SK-N-SH (cell line): ENCODE measurements around the gene UBE2D4. TPM values are rescaled to one million over a fixed set of nuclear protein-coding genes. Genes with fewer than 3 reads are reported as not detected.
"Not testable (repeated sequence)": the region's sequence is repeated elsewhere in the genome, so short reads cannot be mapped to it uniquely, and the experiment has no call there.

Source experiments
- CTCF ChIA-PET: fragments of 300-600, 350-600 bp; formaldehyde crosslinking; extraction: SDS; loops from one replicate; lab custom pipeline; 2021; lab: Yijun Ruan, JAX
- POLR2A ChIA-PET: fragments of 350-600 bp; sonication (Branson Sonifier 250); formaldehyde crosslinking; extraction: SDS; loops from one replicate; lab custom pipeline; 2020; ENCODE audit warnings: antibody characterized with exemption, inconsistent platforms; lab: Yijun Ruan, JAX
- DNase-seq: peaks from one replicate; pipeline ENCODE4 v3.0.0; 2012
- H2AFZ ChIP-seq: fragments of 200-600 bp; sonication (generic); 2 replicates; pipeline ENCODE4 v1.8.1; 2016; ENCODE audit warnings: antibody characterized with exemption, mild to moderate bottlenecking, low read depth
- H3F3A ChIP-seq: fragments of 200-600 bp; sonication (generic); replicated peaks from 2 replicates; pipeline ENCODE3; 2016; ENCODE audit warnings: antibody characterized with exemption, mild to moderate bottlenecking; ENCODE audit not compliant: insufficient read depth
- H3K27ac ChIP-seq, 2 experiments: fragments of 200-500 bp in 1 of 2; fragments of 200-600 bp in 1 of 2; sonication (Bioruptor generic) in 1 of 2; sonication (generic), shearing (Covaris generic) in 1 of 2; 2 replicates each; pipeline versions ENCODE4 v1.5.1 to v1.6.1; 2014 to 2016; ENCODE audit warnings: low read depth in 2 of 2, inconsistent platforms in 1 of 2, low read length in 1 of 2, mild to moderate bottlenecking in 1 of 2, mixed read lengths in 1 of 2
- H3K27me3 ChIP-seq: fragments of 200-600 bp; sonication (generic), shearing (Covaris generic); 2 replicates; pipeline ENCODE4 v1.6.1; 2016; ENCODE audit warnings: mixed run types; ENCODE audit not compliant: insufficient read depth
- H3K36me3 ChIP-seq, 2 experiments: fragments of 200-500 bp in 1 of 2; fragments of 200-600 bp in 1 of 2; sonication (Bioruptor generic) in 1 of 2; sonication (generic) in 1 of 2; replicated peaks in 1 of 2; 2 replicates each; pipeline versions ENCODE3 to v1.5.1; 2014 to 2016; ENCODE audit warnings: low read length in 1 of 2, mild to moderate bottlenecking in 1 of 2; ENCODE audit not compliant: insufficient read depth in 2 of 2, control insufficient read depth in 1 of 2
- H3K4me1 ChIP-seq, 2 experiments: fragments of 200-500 bp in 1 of 2; fragments of 200-600 bp in 1 of 2; sonication (Bioruptor generic) in 1 of 2; sonication (generic), shearing (Covaris generic) in 1 of 2; 2 replicates each; pipeline versions ENCODE4 v1.5.1 to v1.6.1; 2014 to 2016; ENCODE audit warnings: low read depth in 1 of 2, low read length in 1 of 2, mixed run types in 1 of 2; ENCODE audit not compliant: insufficient read depth in 2 of 2, control insufficient read depth in 1 of 2
- H3K4me2 ChIP-seq: fragments of 200-600 bp; sonication (generic), shearing (Covaris generic); 2 replicates; pipeline ENCODE4 v1.6.1; 2017; ENCODE audit warnings: mixed run types
- H3K4me3 ChIP-seq, 2 experiments: fragments of 200-500 bp in 1 of 2; fragments of 200-600 bp in 1 of 2; sonication (Bioruptor generic) in 1 of 2; sonication (generic), shearing (Covaris generic) in 1 of 2; 2 replicates each; pipeline versions ENCODE4 v1.5.1 to v1.8.1; 2014 to 2016; ENCODE audit warnings: low read depth in 2 of 2, inconsistent platforms in 1 of 2, low read length in 1 of 2, mild to moderate bottlenecking in 1 of 2, mixed read lengths in 1 of 2, moderate library complexity in 1 of 2
- H3K79me2 ChIP-seq: fragments of 200-600 bp; sonication (generic); 2 replicates; pipeline ENCODE4 v1.8.1; 2017; ENCODE audit warnings: mild to moderate bottlenecking; ENCODE audit not compliant: insufficient read depth
- H3K9ac ChIP-seq: fragments of 200-600 bp; sonication (generic); 2 replicates; pipeline ENCODE4 v1.6.1; 2017; ENCODE audit warnings: mixed run types
- H3K9me2 ChIP-seq: fragments of 200-600 bp; sonication (generic); 2 replicates; pipeline ENCODE4 v1.6.1; 2017; ENCODE audit warnings: mixed run types
- H3K9me3 ChIP-seq: fragments of 200-600 bp; sonication (generic); 2 replicates; pipeline ENCODE4 v1.6.1; 2017; ENCODE audit warnings: mixed run types, mild to moderate bottlenecking, moderate library complexity
- H4K20me1 ChIP-seq: fragments of 200-600 bp; sonication (generic); 2 replicates; pipeline ENCODE4 v1.6.1; 2017; ENCODE audit warnings: mild to moderate bottlenecking, mixed run types; ENCODE audit not compliant: insufficient read depth
- CHD2 ChIP-seq: fragments of 150-350 bp; IDR thresholded peaks from 2 replicates; pipeline ENCODE4 v1.6.1; 2018; ENCODE audit warnings: low read length; ENCODE audit not compliant: partially characterized antibody
- CTCF ChIP-seq: fragments of 200-600 bp; sonication (generic); IDR thresholded peaks from 2 replicates; pipeline ENCODE4 v1.6.1; 2017; ENCODE audit warnings: antibody characterized with exemption, mild to moderate bottlenecking, moderate library complexity
- FOXM1 ChIP-seq: IDR thresholded peaks from 2 replicates; pipeline ENCODE4 v1.4.0; 2012; ENCODE audit warnings: low read depth, mild to moderate bottlenecking
- GABPA ChIP-seq: IDR thresholded peaks from 2 replicates; pipeline ENCODE4 v1.4.0; 2012; ENCODE audit warnings: low read depth, mild to moderate bottlenecking
- PBX3 ChIP-seq: IDR thresholded peaks from 2 replicates; pipeline ENCODE4; 2012
- RCOR1 ChIP-seq: fragments of 150-350 bp; IDR thresholded peaks from 2 replicates; pipeline ENCODE4 v1.6.1; 2017; ENCODE audit warnings: antibody characterized with exemption, low read length
- SIN3A ChIP-seq: IDR thresholded peaks from 2 replicates; pipeline ENCODE4 v1.6.1; 2012; ENCODE audit warnings: low read depth, mild to moderate bottlenecking, low read length, moderate library complexity, borderline replicate concordance
- TAF1 ChIP-seq: IDR thresholded peaks from 2 replicates; pipeline ENCODE4 v1.6.1; 2012; ENCODE audit warnings: low read depth, mild to moderate bottlenecking, low read length, moderate library complexity, borderline replicate concordance
- TCF12 ChIP-seq: IDR thresholded peaks from 2 replicates; pipeline ENCODE4 v1.4.0; 2012
- TEAD4 ChIP-seq: IDR thresholded peaks from 2 replicates; pipeline ENCODE4 v1.4.0; 2012; ENCODE audit warnings: mild to moderate bottlenecking, borderline replicate concordance; ENCODE audit not compliant: insufficient read depth
- YY1 ChIP-seq: IDR thresholded peaks from 2 replicates; pipeline ENCODE4 v1.4.0; 2012; ENCODE audit warnings: low read depth, mild to moderate bottlenecking
- WGBS: methylation state at CpG from one replicate; pipeline ENCODE4 v1.1.6; 2017; ENCODE audit warnings: low lambda C conversion rate; 5-methylcytosine and 5-hydroxymethylcytosine counted together
- polyA plus RNA-seq, 3 experiments: library from polyadenylated mRNA; depleted of rRNA; stranded (reverse); fragments of >200 nt; gene quantifications; 2 replicates each; pipeline ENCODE4 v1.2.3, GENCODE V29; 2012

Gene UBE2D4
- polyA plus RNA-seq, 1 of the 3 experiments (the other 2 are of a cell fraction), result 22.8 TPM

GRCh38 chr7:43974033-43974573 lies 47.9 kb downstream of the UBE2D4 start:
- H3K4me1 ChIP-seq, H3K9ac ChIP-seq, H3K36me3 ChIP-seq, H3K9me2 ChIP-seq, CTCF ChIA-PET, POLR2A ChIA-PET, H4K20me1 ChIP-seq, H3F3A ChIP-seq, H3K27ac ChIP-seq, H3K27me3 ChIP-seq, H2AFZ ChIP-seq, H3K79me2 ChIP-seq, H3K4me2 ChIP-seq, H3K4me3 ChIP-seq, H3K9me3 ChIP-seq, DNase-seq: not testable (repeated sequence)
- 90% methylated on average over 8 of the region's 8 CpGs for WGBS

GRCh38 chr7:43974725-43975482 lies 48.7 kb downstream of the UBE2D4 start:
- H4K20me1 ChIP-seq, H3K27ac ChIP-seq, POLR2A ChIA-PET, H3F3A ChIP-seq, DNase-seq, H3K4me2 ChIP-seq, H3K79me2 ChIP-seq, H3K9me2 ChIP-seq, H3K9me3 ChIP-seq, CTCF ChIA-PET, H2AFZ ChIP-seq, H3K27me3 ChIP-seq, H3K4me3 ChIP-seq, H3K9ac ChIP-seq, H3K36me3 ChIP-seq: not testable (repeated sequence)
- peaks cover 0 to 12% of the 10 kb centered on the region in 2 experiments; a peak in 1 of 4 replicates for H3K4me1 ChIP-seq
- WGBS, result 91% methylated on average over 10 of the region's 10 CpGs

DNA sequence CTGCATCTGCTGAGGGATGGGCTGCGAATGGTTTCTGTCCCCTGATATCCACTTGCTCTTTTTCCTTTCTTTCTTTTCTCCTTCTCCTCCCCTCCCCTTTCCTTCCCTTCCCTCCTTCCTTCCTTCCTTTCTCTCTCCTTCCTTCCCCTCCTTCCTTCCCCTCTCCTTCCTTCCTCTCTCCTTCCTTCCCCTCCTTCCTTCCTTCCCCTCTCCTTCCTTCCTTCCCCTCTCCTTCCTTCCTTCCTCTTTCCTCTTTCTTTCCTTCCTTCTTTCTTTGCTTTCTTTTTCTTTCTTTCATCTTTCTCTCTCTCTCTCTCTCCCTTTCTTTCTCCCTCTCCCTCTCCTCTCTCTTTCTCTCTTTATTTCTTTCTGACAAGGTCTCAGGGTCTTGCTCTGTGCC lies 51.3 kb downstream of the UBE2D4 start:
- no peak for DNase-seq
- no peak for TF ChIP-seq CHD2
- no peak for TF ChIP-seq CTCF
- no peak for TF ChIP-seq PBX3
- TF ChIP-seq TEAD4, result no peak
- TF ChIP-seq GABPA, result no peak
- no peak for TF ChIP-seq TAF1
- no peak for TF ChIP-seq FOXM1
- no peak for TF ChIP-seq SIN3A
- TF ChIP-seq TCF12, result no peak
- TF ChIP-seq RCOR1, result no peak
- no peak for TF ChIP-seq YY1
- POLR2A ChIA-PET, result no interaction called here
- H3K4me3 ChIP-seq, result no peak overlapping the region
- no peaks in the 10 kb centered on the region for H3K79me2 ChIP-seq
- H3K36me3 ChIP-seq, result no peaks in the 10 kb centered on the region
- no peaks in the 10 kb centered on the region for H3K27me3 ChIP-seq
- no peaks in the 10 kb centered on the region for H3F3A ChIP-seq
- CTCF ChIA-PET, result no interaction called here
- H3K27ac ChIP-seq, result peak overlapping the region in 1 of 2 experiments; percentile 74; a peak in 2 of 4 replicates
- H3K9me2 ChIP-seq, result no peaks in the 10 kb centered on the region
- H3K9ac ChIP-seq, result no peak overlapping the region
- no peaks in the 10 kb centered on the region for H3K9me3 ChIP-seq
- H4K20me1 ChIP-seq, result no peaks in the 10 kb centered on the region
- 93% methylated on average over 1 of the region's 1 CpG for WGBS
- H3K4me2 ChIP-seq, result no peak overlapping the region
- no peak overlapping the region for H2AFZ ChIP-seq
- H3K4me1 ChIP-seq, result peaks cover 0 to 22% of the 10 kb centered on the region in 2 experiments; a peak in 1 of 4 replicates
